ENCODE data around the gene WNT3.

The WNT3 gene

GRCh38 chr17:46859996-46860395 lies 41.5 kb upstream of the WNT3 start:
- DNase-seq (ENCODE audit: low read depth, low spot score) = no peak
- in situ Hi-C loops (cut with HindIII; ENCODE audit: low sequenced_read_pairs) = no loop called here

GRCh38 chr17:46857600-46857999 lies 39.1 kb upstream of the WNT3 start:
- DNase-seq (ENCODE audit: low read depth, low spot score) = no peak
- TF ChIP-seq CTCF (IDR thresholded peaks at IDR 0.05; ENCODE audit: low read depth, low read length) = no peak
- H3K4me3 ChIP-seq (ENCODE audit: low read depth, low read length) = no peak overlapping the region
- in situ Hi-C loops (cut with HindIII; ENCODE audit: low sequenced_read_pairs) = no loop called here

More at GRCh38 chr17:46859996-46860395, 41.5 kb upstream of the WNT3 start:
- TF ChIP-seq CTCF (IDR thresholded peaks at IDR 0.05; ENCODE audit: low read depth, low read length) = no peak
- no peak overlapping the region for H3K4me3 ChIP-seq (ENCODE audit: low read depth, low read length)

DNA sequence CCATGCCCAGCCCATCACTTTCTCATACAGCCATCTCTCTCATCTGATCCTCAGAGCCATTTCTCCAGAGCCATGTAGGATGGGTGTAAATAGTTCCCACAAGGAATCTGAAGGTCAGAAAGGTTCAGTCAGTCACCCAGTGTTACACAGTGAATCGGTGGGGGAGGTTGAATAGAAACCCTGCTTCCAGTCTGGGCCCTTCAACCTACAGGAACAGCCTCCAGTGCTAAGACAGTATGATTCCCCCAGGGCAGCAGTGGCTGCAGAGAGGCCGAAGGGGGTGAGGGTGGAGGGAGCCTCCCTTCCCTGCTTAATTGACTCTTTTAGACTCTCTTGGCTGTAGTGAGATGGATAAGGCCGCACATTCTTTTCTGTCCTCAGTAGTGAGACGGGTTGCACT lies 36.5 kb upstream of the WNT3 start:
- no peak overlapping the region for H3K4me3 ChIP-seq (ENCODE audit: low read depth, low read length)
- no peak for TF ChIP-seq CTCF (IDR thresholded peaks at IDR 0.05; ENCODE audit: low read depth, low read length)
- no peak for DNase-seq (ENCODE audit: low read depth, low spot score)
- in situ Hi-C loops (cut with HindIII; ENCODE audit: low sequenced_read_pairs) = no loop called here

DNA sequence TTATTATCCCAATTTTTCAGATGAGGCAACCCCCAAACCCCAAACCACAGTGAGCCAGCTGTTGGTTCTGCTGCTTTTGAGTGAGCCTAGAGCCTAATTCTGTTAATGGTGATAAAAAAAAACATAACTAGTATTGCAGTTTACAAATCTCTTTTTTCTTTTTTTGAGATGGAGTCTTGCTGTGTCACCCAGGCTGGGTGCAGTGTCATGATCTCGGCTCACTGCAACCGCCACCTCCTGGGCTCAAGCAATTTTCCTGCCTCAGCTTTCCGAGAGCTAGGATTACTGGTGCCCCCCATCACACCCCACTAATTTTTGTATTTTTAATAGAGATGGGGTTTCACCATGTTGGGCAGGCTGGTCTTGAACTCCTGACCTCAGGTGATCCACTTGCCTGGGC lies 36.0 kb upstream of the WNT3 start:
- in situ Hi-C loops (cut with HindIII; ENCODE audit: low sequenced_read_pairs) = no loop called here
- DNase-seq (ENCODE audit: low read depth, low spot score) = no peak
- no peak overlapping the region for H3K4me3 ChIP-seq (ENCODE audit: low read depth, low read length)
- no peak for TF ChIP-seq CTCF (IDR thresholded peaks at IDR 0.05; ENCODE audit: low read depth, low read length)

DNA sequence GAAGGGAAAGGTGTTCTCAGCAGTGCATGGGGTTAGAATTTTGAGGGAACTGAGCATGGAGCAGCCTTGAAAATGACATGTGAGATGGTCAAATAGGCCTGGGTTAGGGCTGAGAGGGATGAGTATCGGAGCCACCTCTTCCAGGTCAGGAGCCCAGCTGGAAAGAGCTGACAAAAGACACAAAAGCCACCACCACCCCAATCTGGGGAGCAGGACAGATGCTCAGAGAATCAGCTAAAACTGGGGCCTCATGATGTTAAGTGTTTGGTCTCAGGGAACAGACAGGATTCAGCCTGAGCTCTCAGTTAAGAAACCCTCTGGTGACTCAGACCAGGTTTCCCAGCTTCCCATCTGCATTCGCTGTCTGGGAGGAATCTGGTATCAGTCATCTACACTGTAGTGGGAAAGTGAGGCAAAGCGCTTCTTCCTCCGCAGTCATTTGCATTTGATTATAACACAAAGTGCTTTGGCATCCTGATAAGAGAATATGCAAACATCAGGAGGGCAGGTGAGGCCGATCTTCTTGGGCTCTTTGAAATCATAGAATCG lies 35.5 kb upstream of the WNT3 start:
- H3K4me3 ChIP-seq (ENCODE audit: low read depth, low read length) = no peak overlapping the region
- in situ Hi-C loops (cut with HindIII; ENCODE audit: low sequenced_read_pairs) = no loop called here
- TF ChIP-seq CTCF (IDR thresholded peaks at IDR 0.05; ENCODE audit: low read depth, low read length) = no peak
- DNase-seq (ENCODE audit: low read depth, low spot score) = no peak

GRCh38 chr17:46851029-46851741 lies 32.7 kb upstream of the WNT3 start, which contains the start of gene WNT9B:
Gene WNT9B (plus strand): TSS chr17:46851583. CDS start chr17:46851639, 56 bp downstream.
- TF ChIP-seq CTCF (IDR thresholded peaks at IDR 0.05; ENCODE audit: low read depth, low read length) = no peak
- DNase-seq (ENCODE audit: low read depth, low spot score) = no peak
- in situ Hi-C loops (cut with HindIII; ENCODE audit: low sequenced_read_pairs) = no loop called here
- H3K4me3 ChIP-seq (ENCODE audit: low read depth, low read length) = peak within 1 kb of the TSS; percentile 12
